GM21825 (cell line): ENCODE measurements around the gene GADD45B.
A peak's percentile ranks its signal among the peaks of the same experiment; 100 is the strongest.
"Not testable (repeated sequence)": the region's sequence is repeated elsewhere in the genome, so short reads cannot be mapped to it uniquely, and the experiment has no call there.

ENCODE experiments used
- ATAC-seq: cut with Tn5 transposase; IDR thresholded peaks from one replicate; pipeline ENCODE4 v1.9.1; 2021; ENCODE audit warnings: mild to moderate bottlenecking, moderate library complexity; ENCODE audit not compliant: unreplicated experiment

The GADD45B gene

GRCh38 chr19:2468596-2468995 is 7.3 kb upstream of the GADD45B start:
- ATAC-seq: no peak

GRCh38 chr19:2469102-2469914 is 6.6 kb upstream of the GADD45B start:
- no peak for ATAC-seq

GRCh38 chr19:2469915-2470200 is 6.1 kb upstream of the GADD45B start:
- ATAC-seq: not testable (repeated sequence)

- ATAC-seq: peak; percentile 24
Observed at GRCh38 chr19:2474232-2475017, 1.5 kb upstream of the GADD45B start.

- no peak for ATAC-seq
Observed at GRCh38 chr19:2475018-2475701, 767 bp upstream of the GADD45B start.

- peak; percentile 7 for ATAC-seq
Observed at GRCh38 chr19:2476451-2477140, 669 bp downstream of the GADD45B start.

- ATAC-seq: no peak
Observed at GRCh38 chr19:2477141-2477710, 1.3 kb downstream of the GADD45B start.

- no peak for ATAC-seq
Observed at GRCh38 chr19:2477732-2478191, 1.8 kb downstream of the GADD45B start.

- no peak for ATAC-seq
Observed at GRCh38 chr19:2478278-2478755, 2.4 kb downstream of the GADD45B start.

- ATAC-seq: no peak
Observed at GRCh38 chr19:2478756-2479555, 3.0 kb downstream of the GADD45B start.

- no peak for ATAC-seq
Observed at GRCh38 chr19:2479556-2480194, 3.7 kb downstream of the GADD45B start.

- no peak for ATAC-seq
Observed at GRCh38 chr19:2481466-2481865, 5.5 kb downstream of the GADD45B start.

- ATAC-seq: no peak
Observed at GRCh38 chr19:2482354-2483038, 6.6 kb downstream of the GADD45B start.

GRCh38 chr19:2483084-2483483 is 7.2 kb downstream of the GADD45B start:
- no peak for ATAC-seq

- ATAC-seq: no peak
Observed at GRCh38 chr19:2483484-2484151, 7.7 kb downstream of the GADD45B start.

GRCh38 chr19:2484178-2484937 is 8.4 kb downstream of the GADD45B start:
- ATAC-seq: no peak

GRCh38 chr19:2485428-2485827 is 9.5 kb downstream of the GADD45B start:
- no peak for ATAC-seq
